ENCODE measurements around the gene TRMT1.

GRCh38 chr19:13071444-13072187 lies 44.9 kb downstream of the TRMT1 start:
- TF ChIP-seq CREB1 (IDR thresholded peaks at IDR 0.05; ENCODE audit: low read depth) (no peak), NFIC (IDR thresholded peaks at IDR 0.05) (no peak), TAF1 (IDR thresholded peaks at IDR 0.05; ENCODE audit: low read depth) (no peak), MAX (IDR thresholded peaks at IDR 0.05) (no peak), EGR1 (IDR thresholded peaks at IDR 0.05) (no peak), EP300 (IDR thresholded peaks at IDR 0.05; ENCODE audit: borderline replicate concordance) (no peak), FOXM1 (IDR thresholded peaks at IDR 0.05; ENCODE audit: borderline replicate concordance, low read depth) (no peak), RAD21 (IDR thresholded peaks at IDR 0.05; ENCODE audit: low read depth) (no peak), ZBTB7A (IDR thresholded peaks at IDR 0.05; ENCODE audit: low read depth) (no peak), CEBPB (IDR thresholded peaks at IDR 0.05) (no peak), YY1 (IDR thresholded peaks at IDR 0.05; ENCODE audit: low read depth) (no peak), TCF12 (IDR thresholded peaks at IDR 0.05; ENCODE audit: low read depth) (no peak)
- TF ChIP-seq, protein P1, sequence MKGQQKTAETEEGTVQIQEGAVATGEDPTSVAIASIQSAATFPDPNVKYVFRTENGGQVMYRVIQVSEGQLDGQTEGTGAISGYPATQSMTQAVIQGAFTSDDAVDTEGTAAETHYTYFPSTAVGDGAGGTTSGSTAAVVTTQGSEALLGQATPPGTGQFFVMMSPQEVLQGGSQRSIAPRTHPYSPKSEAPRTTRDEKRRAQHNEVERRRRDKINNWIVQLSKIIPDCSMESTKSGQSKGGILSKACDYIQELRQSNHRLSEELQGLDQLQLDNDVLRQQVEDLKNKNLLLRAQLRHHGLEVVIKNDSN (IDR thresholded peaks at IDR 0.05) = no peak
- TF ChIP-seq, protein P2, sequence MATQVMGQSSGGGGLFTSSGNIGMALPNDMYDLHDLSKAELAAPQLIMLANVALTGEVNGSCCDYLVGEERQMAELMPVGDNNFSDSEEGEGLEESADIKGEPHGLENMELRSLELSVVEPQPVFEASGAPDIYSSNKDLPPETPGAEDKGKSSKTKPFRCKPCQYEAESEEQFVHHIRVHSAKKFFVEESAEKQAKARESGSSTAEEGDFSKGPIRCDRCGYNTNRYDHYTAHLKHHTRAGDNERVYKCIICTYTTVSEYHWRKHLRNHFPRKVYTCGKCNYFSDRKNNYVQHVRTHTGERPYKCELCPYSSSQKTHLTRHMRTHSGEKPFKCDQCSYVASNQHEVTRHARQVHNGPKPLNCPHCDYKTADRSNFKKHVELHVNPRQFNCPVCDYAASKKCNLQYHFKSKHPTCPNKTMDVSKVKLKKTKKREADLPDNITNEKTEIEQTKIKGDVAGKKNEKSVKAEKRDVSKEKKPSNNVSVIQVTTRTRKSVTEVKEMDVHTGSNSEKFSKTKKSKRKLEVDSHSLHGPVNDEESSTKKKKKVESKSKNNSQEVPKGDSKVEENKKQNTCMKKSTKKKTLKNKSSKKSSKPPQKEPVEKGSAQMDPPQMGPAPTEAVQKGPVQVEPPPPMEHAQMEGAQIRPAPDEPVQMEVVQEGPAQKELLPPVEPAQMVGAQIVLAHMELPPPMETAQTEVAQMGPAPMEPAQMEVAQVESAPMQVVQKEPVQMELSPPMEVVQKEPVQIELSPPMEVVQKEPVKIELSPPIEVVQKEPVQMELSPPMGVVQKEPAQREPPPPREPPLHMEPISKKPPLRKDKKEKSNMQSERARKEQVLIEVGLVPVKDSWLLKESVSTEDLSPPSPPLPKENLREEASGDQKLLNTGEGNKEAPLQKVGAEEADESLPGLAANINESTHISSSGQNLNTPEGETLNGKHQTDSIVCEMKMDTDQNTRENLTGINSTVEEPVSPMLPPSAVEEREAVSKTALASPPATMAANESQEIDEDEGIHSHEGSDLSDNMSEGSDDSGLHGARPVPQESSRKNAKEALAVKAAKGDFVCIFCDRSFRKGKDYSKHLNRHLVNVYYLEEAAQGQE (IDR thresholded peaks at IDR 0.05; ENCODE audit: low read depth) = no peak

Measured in Ishikawa (cell line).